H1 (cell line): ENCODE measurements around the gene IZUMO4. TPM values are rescaled to one million over a fixed set of nuclear protein-coding genes. Genes with fewer than 3 reads are reported as not detected.

Source experiments
- CTCF ChIA-PET: fragments of 300-600 bp; sonication (Branson Sonifier 250); formaldehyde crosslinking; loops from one replicate; lab custom pipeline; 2021; ENCODE audit not compliant: partially characterized antibody; lab: Charles Lee
- POLR2A ChIA-PET: fragments of 300-600 bp; sonication (Branson Sonifier 250); formaldehyde crosslinking; loops from one replicate; lab custom pipeline; 2021; ENCODE audit warnings: inconsistent platforms; ENCODE audit not compliant: partially characterized antibody; lab: Charles Lee
- DNase-seq, 2 experiments: peaks; one replicate each; pipeline versions ENCODE4 v3.0.0 to v3.0.0-alpha.2; 2010 to 2022; ENCODE audit warnings: low spot score in 2 of 2, low read depth in 1 of 2, mixed read lengths in 1 of 2
- FAIRE-seq: peaks from 2 replicates; lab custom pipeline; 2011; peaks lifted over from hg19 to GRCh38; lab: Jason Lieb, UNC
- H2AFZ ChIP-seq: 2 replicates; pipeline ENCODE4 v1.8.1; 2012; ENCODE audit warnings: low read length, inconsistent platforms
- H2AK5ac ChIP-seq: 2 replicates; pipeline ENCODE4 v1.6.1; 2013; ENCODE audit warnings: low read depth, low read length
- H2BK120ac ChIP-seq: replicated peaks from 2 replicates; pipeline ENCODE3; 2013; ENCODE audit warnings: low read depth, low read length, inconsistent platforms
- H2BK12ac ChIP-seq: 2 replicates; pipeline ENCODE4 v1.6.1; 2013; ENCODE audit warnings: low read depth, low read length
- H2BK15ac ChIP-seq: 2 replicates; pipeline ENCODE4 v1.6.1; 2013; ENCODE audit warnings: low read length
- H2BK20ac ChIP-seq: 2 replicates; pipeline ENCODE4 v1.6.1; 2013; ENCODE audit warnings: low read length
- H2BK5ac ChIP-seq: 2 replicates; pipeline ENCODE4 v1.6.1; 2013; ENCODE audit warnings: low read depth, low read length
- H3K14ac ChIP-seq: 2 replicates; pipeline ENCODE4 v1.6.1; 2013; ENCODE audit warnings: inconsistent platforms; ENCODE audit not compliant: insufficient read length
- H3K18ac ChIP-seq: 2 replicates; pipeline ENCODE4 v1.6.1; 2013; ENCODE audit warnings: low read length; ENCODE audit errors: extremely low read depth
- H3K23ac ChIP-seq: 2 replicates; pipeline ENCODE4 v1.6.1; 2013; ENCODE audit warnings: inconsistent platforms; ENCODE audit not compliant: insufficient read length
- H3K23me2 ChIP-seq: 2 replicates; pipeline ENCODE4 v1.6.1; 2013; ENCODE audit warnings: low read depth, low read length
- H3K27ac ChIP-seq: 2 replicates; pipeline ENCODE4 v1.6.1; 2011; ENCODE audit warnings: low read depth, low read length, inconsistent platforms
- H3K27me3 ChIP-seq, 4 experiments: replicated peaks in 1 of 4; 1 replicate in 1 of 4; 2 replicates in 3 of 4; pipeline versions ENCODE4 v1.6.1 to v1.8.1; 2011 to 2013; ENCODE audit warnings: low read length in 3 of 4, mild to moderate bottlenecking in 3 of 4, inconsistent platforms in 2 of 4, mixed read lengths in 2 of 4, moderate library complexity in 1 of 4; ENCODE audit not compliant: control insufficient read depth in 3 of 4, insufficient read depth in 3 of 4; ENCODE audit errors: extremely low read depth in 1 of 4
- H3K36me3 ChIP-seq, 4 experiments: 2 replicates each; pipeline versions ENCODE4 v1.6.1 to v1.8.1; 2011 to 2013; ENCODE audit warnings: mild to moderate bottlenecking in 4 of 4, low read length in 3 of 4, moderate library complexity in 2 of 4, control low read depth in 1 of 4, inconsistent platforms in 1 of 4; ENCODE audit not compliant: insufficient read depth in 4 of 4, control insufficient read depth in 2 of 4
- H3K4ac ChIP-seq: replicated peaks from 2 replicates; pipeline ENCODE3; 2013; ENCODE audit warnings: low read length, low read depth, mixed read lengths, inconsistent platforms; ENCODE audit not compliant: insufficient read length
- H3K4me1 ChIP-seq, 4 experiments: replicated peaks in 1 of 4; 1 replicate in 1 of 4; 2 replicates in 3 of 4; pipeline versions ENCODE4 v1.6.1 to v1.8.1; 2011 to 2013; ENCODE audit warnings: low read length in 3 of 4, inconsistent platforms in 2 of 4, mixed read lengths in 1 of 4; ENCODE audit not compliant: insufficient read depth in 4 of 4, control insufficient read depth in 3 of 4
- H3K4me2 ChIP-seq, 2 experiments: 2 replicates each; pipeline versions ENCODE4 v1.6.1 to v1.8.1; 2011 to 2013; ENCODE audit warnings: low read depth in 2 of 2, low read length in 2 of 2, control low read depth in 1 of 2, inconsistent platforms in 1 of 2, mild to moderate bottlenecking in 1 of 2; ENCODE audit not compliant: insufficient read depth in 1 of 2
- H3K4me3 ChIP-seq, 4 experiments: fragments of 200-600, 300-600 bp in 1 of 4; sonication (generic), shearing (Covaris generic), sonication (Bioruptor Twin) in 1 of 4; 2 replicates each; pipeline versions ENCODE4 v1.5.1 to v1.8.1; 2011 to 2016; ENCODE audit warnings: low read length in 4 of 4, low read depth in 3 of 4, control low read depth in 2 of 4, inconsistent platforms in 2 of 4, mild to moderate bottlenecking in 2 of 4, mixed read lengths in 1 of 4, moderate library complexity in 1 of 4; ENCODE audit not compliant: insufficient read depth in 2 of 4; ENCODE audit errors: extremely low read depth in 1 of 4
- H3K56ac ChIP-seq: replicated peaks from 2 replicates; pipeline ENCODE3; 2013; ENCODE audit warnings: low read depth, mild to moderate bottlenecking, mixed read lengths, low read length, inconsistent platforms; ENCODE audit not compliant: insufficient read length
- H3K79me1 ChIP-seq: 2 replicates; pipeline ENCODE4 v1.6.1; 2013; ENCODE audit warnings: low read depth, low read length, control low read depth
- H3K79me2 ChIP-seq, 2 experiments: 2 replicates each; pipeline versions ENCODE4 v1.6.1 to v1.8.1; 2012 to 2013; ENCODE audit warnings: low read length in 2 of 2, mild to moderate bottlenecking in 2 of 2, inconsistent platforms in 1 of 2; ENCODE audit not compliant: insufficient read depth in 2 of 2, control insufficient read depth in 1 of 2
- H3K9ac ChIP-seq, 4 experiments: replicated peaks in 1 of 4; 1 replicate in 1 of 4; 2 replicates in 3 of 4; pipeline versions ENCODE4 v1.6.1 to v1.8.1; 2011 to 2013; ENCODE audit warnings: low read depth in 3 of 4, low read length in 3 of 4, control low read depth in 2 of 4, mild to moderate bottlenecking in 2 of 4, moderate library complexity in 2 of 4, inconsistent platforms in 1 of 4; ENCODE audit errors: extremely low read depth in 1 of 4
- H3K9me3 ChIP-seq, 2 experiments: 2 replicates each; pipeline versions ENCODE4 v1.6.1 to v1.8.1; 2012 to 2013; ENCODE audit warnings: mild to moderate bottlenecking in 2 of 2, moderate library complexity in 2 of 2, control low read depth in 1 of 2, inconsistent platforms in 1 of 2, low read depth in 1 of 2, low read length in 1 of 2, mixed read lengths in 1 of 2; ENCODE audit not compliant: insufficient read depth in 2 of 2
- H4K20me1 ChIP-seq, 2 experiments: replicated peaks in 1 of 2; 2 replicates each; pipeline versions ENCODE3 to v1.8.1; 2011 to 2013; ENCODE audit warnings: inconsistent platforms in 2 of 2, low read length in 2 of 2, mild to moderate bottlenecking in 1 of 2; ENCODE audit not compliant: insufficient read depth in 2 of 2, control insufficient read depth in 1 of 2
- H4K5ac ChIP-seq: 2 replicates; pipeline ENCODE4 v1.6.1; 2013; ENCODE audit warnings: low read length, low read depth, mixed read lengths, inconsistent platforms; ENCODE audit not compliant: insufficient read length
- H4K8ac ChIP-seq: 2 replicates; pipeline ENCODE4 v1.8.0; 2013; ENCODE audit warnings: mild to moderate bottlenecking, moderate library complexity, low read length, inconsistent platforms; ENCODE audit not compliant: insufficient read depth; ENCODE audit errors: extremely low read depth
- H4K91ac ChIP-seq: replicated peaks from 2 replicates; pipeline ENCODE3; 2013; ENCODE audit warnings: low read length, mixed read lengths, inconsistent platforms; ENCODE audit not compliant: insufficient read length
- KDM1A ChIP-seq: fragments of 200-600, 300-600 bp; sonication (generic); IDR thresholded peaks from 2 replicates; pipeline ENCODE4 v1.7.1; 2016; ENCODE audit warnings: mild to moderate bottlenecking, low read length, borderline replicate concordance
- RFX5 ChIP-seq: IDR thresholded peaks from 2 replicates; pipeline ENCODE4 v1.6.1; 2011; ENCODE audit warnings: low read depth, low read length, improper control_type of control experiment, borderline replicate concordance
- WGBS, 2 experiments: shearing (Covaris generic) in 1 of 2; methylation state at CpG; one replicate each; pipeline versions ENCODE4 v1.1.6 to v1.1.7; 2013 to 2015; ENCODE audit warnings: low lambda C conversion rate in 2 of 2, mixed read lengths in 2 of 2, inconsistent platforms in 1 of 2, low coverage in 1 of 2, missing lambda C conversion rate in 1 of 2; ENCODE audit not compliant: insufficient replicate concordance in 2 of 2, insufficient coverage in 1 of 2, insufficient read length in 1 of 2; ENCODE audit errors: extremely low coverage in 1 of 2, missing lambda C conversion rate in 1 of 2; 5-methylcytosine and 5-hydroxymethylcytosine counted together
- polyA plus RNA-seq, 7 experiments: library from polyadenylated mRNA; depleted of rRNA in 3 of 7; stranded (reverse) in 5 of 7; unstranded in 2 of 7; fragments of >200 nt in 5 of 7; fragments of 200-250 nt in 2 of 7; gene quantifications; 1 replicate in 5 of 7; 2 replicates in 1 of 7; 4 replicates in 1 of 7; pipeline versions ENCODE4 v1.2.1 to v1.2.3, GENCODE V29; 2011 to 2013; ENCODE audit warnings: missing spikeins in 2 of 7, mixed read lengths in 2 of 7
- total RNA-seq: library from RNA; stranded (reverse); fragmentation: NEBNext Ultra II Directional; extraction: Animal tissue kit (Norgen Biotek cat#: 25700); gene quantifications from 2 replicates; pipeline ENCODE4 v1.2.1, GENCODE V29; 2021

The IZUMO4 gene
- total and polyA plus RNA-seq, 2 of the 8 experiments (the other 6 are each of a cell fraction or from before 2014, with no cell fraction given) = 1.8 to 1.9 TPM

DNA sequence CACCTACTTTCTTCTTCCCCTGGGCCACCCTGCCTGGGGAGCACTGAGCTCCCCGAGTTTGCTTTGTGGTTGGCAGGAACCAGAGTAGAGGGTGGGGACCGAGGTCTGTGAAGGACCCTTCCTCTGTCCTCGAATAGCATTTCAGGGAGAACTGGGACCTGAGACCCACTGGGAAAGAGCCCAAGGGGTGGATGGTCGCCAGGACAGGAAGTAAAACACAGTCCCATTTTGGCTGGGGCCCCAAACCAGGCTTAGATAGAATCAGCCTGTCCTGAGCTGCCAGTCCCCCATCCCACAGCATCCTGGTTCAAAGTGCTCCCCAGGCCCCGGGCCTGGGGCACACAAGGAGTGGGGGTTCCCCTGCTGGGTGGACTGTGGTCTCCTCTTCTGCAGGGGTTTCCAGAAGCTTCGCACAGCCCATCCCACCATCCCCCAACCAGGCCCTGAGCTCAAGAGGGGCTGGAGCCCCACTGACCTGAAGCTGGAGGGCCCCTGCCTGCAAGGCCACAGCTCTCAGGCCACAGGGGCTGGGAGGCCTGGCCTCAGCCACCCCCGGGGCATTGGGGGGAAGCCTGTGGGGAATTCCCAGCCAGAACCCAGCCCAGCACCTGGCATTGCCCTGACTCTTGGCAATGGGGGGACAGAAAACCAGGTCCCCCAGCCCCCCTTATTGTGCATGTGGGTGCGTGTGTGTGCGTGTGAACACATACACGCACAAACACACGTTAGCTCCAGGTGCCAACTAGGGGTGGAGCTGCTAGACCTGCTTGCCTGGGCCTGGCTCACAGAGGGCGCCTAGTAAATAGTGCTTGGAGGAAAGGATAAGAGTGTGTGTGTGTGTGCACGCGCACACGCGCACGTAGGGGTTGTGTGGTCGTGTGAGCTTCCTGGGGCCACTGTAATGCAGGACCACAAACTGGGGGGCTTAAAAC, 44.7 kb upstream of the IZUMO4 start:
- peak overlapping the region; percentile 10 for H4K5ac ChIP-seq
- H2BK120ac ChIP-seq = no peak overlapping the region
- peak overlapping the region; percentile 64; the same call in 1 of the 2 replicates for H3K27ac ChIP-seq
- H2AFZ ChIP-seq = peak overlapping the region; percentile 59; the same call in 1 of the 2 replicates
- H3K23ac ChIP-seq = no peak overlapping the region
- TF ChIP-seq RFX5 (no peak), KDM1A (peak; percentile 30; the same call in 1 of the 2 replicates)
- peak overlapping the region; percentile 75; the same call in 1 of the 2 replicates for H2BK12ac ChIP-seq
- FAIRE-seq (no peak), DNase-seq (no peak)
- H2AK5ac ChIP-seq = 0 out of 2 replicates have a peak overlapping the region, but pooled peaks have one; percentile 65
- H2BK5ac ChIP-seq = peak overlapping the region; percentile 29
- H3K79me1 ChIP-seq = peaks cover 16% of the 10 kb centered on the region
- peaks cover 0 to 18% (median 14%) of the 10 kb centered on the region in 4 experiments; a peak in 5 of 7 replicates for H3K4me1 ChIP-seq
- no peaks in the 10 kb centered on the region for H3K9me3 ChIP-seq
- H2BK20ac ChIP-seq = no peak overlapping the region
- H3K4ac ChIP-seq = peak overlapping the region; percentile 19
- 0 out of 2 replicates have a peak overlapping the region, but pooled peaks have one; percentile 88 for H2BK15ac ChIP-seq
- no peak overlapping the region; the same call in 1 of the 2 replicates for H3K18ac ChIP-seq
- H3K14ac ChIP-seq = no peak overlapping the region
- no peaks in the 10 kb centered on the region; a peak in 1 of 8 replicates for H3K36me3 ChIP-seq
- H4K8ac ChIP-seq = peak overlapping the region; percentile 86
- H3K4me2 ChIP-seq = peak overlapping the region in 1 of 2 experiments; percentile 81; a peak in 2 of 4 replicates
- ChIA-PET POLR2A (interaction anchor here (0.7 to 22.2 kb wide), 35 partner anchors 8 to 344 kb away, joined by 3 to 524 read pairs (median 4); partner anchors contain the start of gene MOB3A), CTCF (interaction anchor here (0.8 to 2.9 kb wide), 15 partner anchors 8 to 106 kb away, joined by 3 to 17 read pairs (median 4); partner anchors contain the start of gene MOB3A)
- H3K27me3 ChIP-seq = no peaks in the 10 kb centered on the region
- peaks cover 9 to 27% of the 10 kb centered on the region in 2 experiments; a peak in 2 of 4 replicates for H3K79me2 ChIP-seq
- peak overlapping the region; percentile 54 for H4K91ac ChIP-seq
- H3K23me2 ChIP-seq = peaks cover 4% of the 10 kb centered on the region; the same call in 1 of the 2 replicates
- peak overlapping the region in 1 of 4 experiments; percentile 54; a peak in 2 of 8 replicates for H3K4me3 ChIP-seq
- H3K56ac ChIP-seq = no peak overlapping the region
- peaks cover 20 to 28% of the 10 kb centered on the region in 2 experiments for H4K20me1 ChIP-seq
- WGBS, 2 experiments = 88% methylated on average over 17 of the region's 18 CpGs; no CpG with 5 or more reads in 1 of the 2 experiments
- peak overlapping the region in 2 of 4 experiments; percentile 58 to 63; a peak in 3 of 7 replicates for H3K9ac ChIP-seq
